ENCODE data around the gene PDE3B. TPM values are rescaled to one million over a fixed set of nuclear protein-coding genes. Genes with fewer than 3 reads are reported as not detected.
"Not testable (repeated sequence)": the region's sequence is repeated elsewhere in the genome, so short reads cannot be mapped to it uniquely, and the experiment has no call there.

PDE3B gene
- total RNA-seq, 1 donor from 2014 or later: 3.1 TPM

DNA sequence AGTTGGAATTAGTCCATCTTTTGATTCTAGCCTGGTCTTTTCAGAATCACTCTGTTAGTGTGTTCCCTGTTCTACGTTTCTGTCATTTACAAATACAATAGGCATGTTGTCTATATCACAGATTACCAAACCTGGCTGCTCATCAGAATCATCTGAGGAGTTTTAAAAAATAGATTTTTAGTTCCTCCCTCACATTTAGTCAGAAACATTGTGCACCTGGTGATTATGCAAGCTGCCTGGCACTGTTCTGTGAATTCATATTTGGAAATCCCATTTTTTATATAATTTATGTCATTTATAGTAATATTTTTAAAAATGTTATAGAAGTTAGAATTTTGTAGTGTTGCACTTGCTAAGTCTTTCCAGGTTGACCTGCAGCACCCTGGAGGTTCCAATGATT lies 107.3 kb downstream of the PDE3B start:
- Histone ChIP-seq H3K27me3 (ENCODE audit: control insufficient read depth, insufficient read depth, low read length) (no peaks in the 10 kb centered on the region), H3K4me3 (ENCODE audit: low read depth, low read length) (no peak overlapping the region), H3K36me3 (ENCODE audit: control insufficient read depth, insufficient read depth, low read length) (no peaks in the 10 kb centered on the region)
- DNase-seq (ENCODE audit: low read depth): no peak
- TF ChIP-seq, protein P1, sequence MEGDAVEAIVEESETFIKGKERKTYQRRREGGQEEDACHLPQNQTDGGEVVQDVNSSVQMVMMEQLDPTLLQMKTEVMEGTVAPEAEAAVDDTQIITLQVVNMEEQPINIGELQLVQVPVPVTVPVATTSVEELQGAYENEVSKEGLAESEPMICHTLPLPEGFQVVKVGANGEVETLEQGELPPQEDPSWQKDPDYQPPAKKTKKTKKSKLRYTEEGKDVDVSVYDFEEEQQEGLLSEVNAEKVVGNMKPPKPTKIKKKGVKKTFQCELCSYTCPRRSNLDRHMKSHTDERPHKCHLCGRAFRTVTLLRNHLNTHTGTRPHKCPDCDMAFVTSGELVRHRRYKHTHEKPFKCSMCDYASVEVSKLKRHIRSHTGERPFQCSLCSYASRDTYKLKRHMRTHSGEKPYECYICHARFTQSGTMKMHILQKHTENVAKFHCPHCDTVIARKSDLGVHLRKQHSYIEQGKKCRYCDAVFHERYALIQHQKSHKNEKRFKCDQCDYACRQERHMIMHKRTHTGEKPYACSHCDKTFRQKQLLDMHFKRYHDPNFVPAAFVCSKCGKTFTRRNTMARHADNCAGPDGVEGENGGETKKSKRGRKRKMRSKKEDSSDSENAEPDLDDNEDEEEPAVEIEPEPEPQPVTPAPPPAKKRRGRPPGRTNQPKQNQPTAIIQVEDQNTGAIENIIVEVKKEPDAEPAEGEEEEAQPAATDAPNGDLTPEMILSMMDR (IDR thresholded peaks at IDR 0.05; ENCODE audit: insufficient read depth, low read length, poor library complexity, severe bottlenecking): no peak

- H3K4me3 ChIP-seq (ENCODE audit: low read depth, low read length): no peak overlapping the region
- H3K27me3 ChIP-seq (ENCODE audit: control insufficient read depth, insufficient read depth, low read length): no peaks in the 10 kb centered on the region
- TF ChIP-seq, protein P1 (IDR thresholded peaks at IDR 0.05; ENCODE audit: insufficient read depth, low read length, poor library complexity, severe bottlenecking): no peak
- no peaks in the 10 kb centered on the region for H3K36me3 ChIP-seq (ENCODE audit: control insufficient read depth, insufficient read depth, low read length)
- DNase-seq (ENCODE audit: low read depth): no peak
Measured at GRCh38 chr11:14751975-14752407, 108.4 kb downstream of the PDE3B start.

GRCh38 chr11:14755140-14755539 lies 111.5 kb downstream of the PDE3B start:
- H3K4me3 ChIP-seq (ENCODE audit: low read depth, low read length): no peak overlapping the region
- no peaks in the 10 kb centered on the region for H3K27me3 ChIP-seq (ENCODE audit: control insufficient read depth, insufficient read depth, low read length)
- DNase-seq (ENCODE audit: low read depth): no peak
- TF ChIP-seq, protein P1 (IDR thresholded peaks at IDR 0.05; ENCODE audit: insufficient read depth, low read length, poor library complexity, severe bottlenecking): no peak
- no peaks in the 10 kb centered on the region for H3K36me3 ChIP-seq (ENCODE audit: control insufficient read depth, insufficient read depth, low read length)

GRCh38 chr11:14756349-14756748 lies 112.7 kb downstream of the PDE3B start:
- no peaks in the 10 kb centered on the region for H3K36me3 ChIP-seq (ENCODE audit: control insufficient read depth, insufficient read depth, low read length)
- H3K27me3 ChIP-seq (ENCODE audit: control insufficient read depth, insufficient read depth, low read length): no peaks in the 10 kb centered on the region
- TF ChIP-seq, protein P1 (IDR thresholded peaks at IDR 0.05; ENCODE audit: insufficient read depth, low read length, poor library complexity, severe bottlenecking): no peak
- no peak for DNase-seq (ENCODE audit: low read depth)
- no peak overlapping the region for H3K4me3 ChIP-seq (ENCODE audit: low read depth, low read length)

- H3K27me3 ChIP-seq (ENCODE audit: control insufficient read depth, insufficient read depth, low read length); H3K4me3 ChIP-seq (ENCODE audit: low read depth, low read length); H3K36me3 ChIP-seq (ENCODE audit: control insufficient read depth, insufficient read depth, low read length); DNase-seq (ENCODE audit: low read depth): not testable (repeated sequence)
Measured at GRCh38 chr11:14759300-14760012, 115.9 kb downstream of the PDE3B start.

DNA sequence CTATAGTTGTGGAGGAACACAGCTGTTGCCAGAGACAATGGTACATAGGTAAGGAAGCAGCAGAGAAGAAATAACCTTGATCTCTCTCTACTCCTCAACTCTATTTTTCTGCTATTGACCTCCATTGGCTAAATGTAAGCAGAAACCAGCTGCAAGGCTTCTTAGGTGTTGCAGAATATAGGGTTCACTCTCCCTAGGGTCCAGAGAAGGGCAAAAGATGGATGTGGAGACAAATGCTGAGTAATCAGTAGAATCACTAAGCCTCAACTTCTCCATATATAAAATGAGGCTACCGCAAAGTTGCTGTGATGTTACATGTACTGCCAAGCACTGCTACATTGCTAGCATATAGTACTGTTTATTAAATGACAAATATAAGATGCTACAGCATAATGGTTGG lies 120.6 kb downstream of the PDE3B start:
- TF ChIP-seq, protein P1 (IDR thresholded peaks at IDR 0.05; ENCODE audit: insufficient read depth, low read length, poor library complexity, severe bottlenecking): no peak
- DNase-seq (ENCODE audit: low read depth): no peak
- no peak overlapping the region for H3K4me3 ChIP-seq (ENCODE audit: low read depth, low read length)
- H3K27me3 ChIP-seq (ENCODE audit: control insufficient read depth, insufficient read depth, low read length): no peaks in the 10 kb centered on the region
- H3K36me3 ChIP-seq (ENCODE audit: control insufficient read depth, insufficient read depth, low read length): no peaks in the 10 kb centered on the region
